Measurements from ENCODE around the gene CCDC174. TPM values are rescaled to one million over a fixed set of nuclear protein-coding genes. Genes with fewer than 3 reads are reported as not detected.

The CCDC174 gene
- total and polyA plus RNA-seq, 3 donors from 2014 or later: 19.1 to 38.0 (median 25.3) TPM

DNA sequence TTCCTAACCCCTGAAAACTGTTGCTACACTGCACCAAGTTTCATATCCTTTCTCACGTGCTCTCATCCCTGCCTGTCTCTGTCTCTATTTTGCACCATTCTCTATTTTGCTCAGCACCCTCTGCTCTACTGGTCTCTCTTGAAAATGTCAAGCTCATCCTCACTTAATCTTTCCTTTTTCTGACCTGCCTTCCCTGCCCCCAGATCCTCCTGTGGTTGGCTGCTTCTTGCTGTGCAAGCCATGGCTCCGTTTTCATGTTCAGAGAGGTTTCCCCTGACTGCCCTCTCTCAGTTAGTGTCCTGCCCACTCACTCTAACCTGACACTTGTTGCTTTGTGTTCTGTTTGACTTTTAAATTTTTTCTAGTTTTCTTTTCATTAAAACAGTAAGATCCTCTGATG lies 6.0 kb downstream of the CCDC174 start:
- Histone ChIP-seq H3K27ac (no peak overlapping the region), H3K4me3 (no peak overlapping the region), H3K4me1 (peaks cover 15% of the 10 kb centered on the region), H3K36me3 (ENCODE audit: low read depth, missing control alignments) (no peaks in the 10 kb centered on the region), H3K9me3 (no peaks in the 10 kb centered on the region), H3K27me3 (no peaks in the 10 kb centered on the region)
- intact Hi-C loops (cut with DNase I; ENCODE audit: low total_unique reads): no loop called here
- TF ChIP-seq POLR2A (IDR thresholded peaks at IDR 0.05): no peak
- TF ChIP-seq, protein P1, sequence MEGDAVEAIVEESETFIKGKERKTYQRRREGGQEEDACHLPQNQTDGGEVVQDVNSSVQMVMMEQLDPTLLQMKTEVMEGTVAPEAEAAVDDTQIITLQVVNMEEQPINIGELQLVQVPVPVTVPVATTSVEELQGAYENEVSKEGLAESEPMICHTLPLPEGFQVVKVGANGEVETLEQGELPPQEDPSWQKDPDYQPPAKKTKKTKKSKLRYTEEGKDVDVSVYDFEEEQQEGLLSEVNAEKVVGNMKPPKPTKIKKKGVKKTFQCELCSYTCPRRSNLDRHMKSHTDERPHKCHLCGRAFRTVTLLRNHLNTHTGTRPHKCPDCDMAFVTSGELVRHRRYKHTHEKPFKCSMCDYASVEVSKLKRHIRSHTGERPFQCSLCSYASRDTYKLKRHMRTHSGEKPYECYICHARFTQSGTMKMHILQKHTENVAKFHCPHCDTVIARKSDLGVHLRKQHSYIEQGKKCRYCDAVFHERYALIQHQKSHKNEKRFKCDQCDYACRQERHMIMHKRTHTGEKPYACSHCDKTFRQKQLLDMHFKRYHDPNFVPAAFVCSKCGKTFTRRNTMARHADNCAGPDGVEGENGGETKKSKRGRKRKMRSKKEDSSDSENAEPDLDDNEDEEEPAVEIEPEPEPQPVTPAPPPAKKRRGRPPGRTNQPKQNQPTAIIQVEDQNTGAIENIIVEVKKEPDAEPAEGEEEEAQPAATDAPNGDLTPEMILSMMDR (IDR thresholded peaks at IDR 0.05): no peak
- WGBS, 2 donors: 64 to 82% methylated on average over 2 of the region's 2 CpGs
- DNase-seq: no peak

DNA sequence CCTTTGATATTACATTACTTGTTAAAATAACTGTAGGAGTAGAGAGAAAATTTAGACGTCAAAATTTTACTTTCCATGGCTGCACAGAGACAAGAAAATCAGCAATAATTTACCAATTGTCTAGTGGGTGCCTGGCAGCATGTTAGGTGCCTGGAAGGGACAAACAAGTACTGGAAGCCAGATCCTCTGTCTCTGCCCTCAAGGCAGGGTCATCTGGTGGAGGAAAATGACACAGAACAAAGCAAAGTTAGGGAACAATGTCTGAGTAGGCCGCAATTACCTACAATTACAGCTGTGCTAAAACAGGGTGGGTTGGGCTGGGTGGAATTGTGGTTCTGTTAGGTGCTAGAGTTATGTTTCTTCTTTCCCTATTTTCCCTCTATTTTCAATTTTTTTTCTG lies 7.4 kb downstream of the CCDC174 start:
- H3K36me3 ChIP-seq (ENCODE audit: low read depth, missing control alignments): no peaks in the 10 kb centered on the region
- DNase-seq: no peak
- no peak overlapping the region for H3K27ac ChIP-seq
- 94 to 100% methylated on average over 2 of the region's 2 CpGs for WGBS, 2 donors
- H3K27me3 ChIP-seq: no peaks in the 10 kb centered on the region
- TF ChIP-seq POLR2A (IDR thresholded peaks at IDR 0.05): no peak
- TF ChIP-seq, protein P1 (IDR thresholded peaks at IDR 0.05): no peak
- intact Hi-C loops (cut with DNase I; ENCODE audit: low total_unique reads): no loop called here
- peaks cover 2% of the 10 kb centered on the region for H3K4me1 ChIP-seq
- no peak overlapping the region for H3K4me3 ChIP-seq
- no peaks in the 10 kb centered on the region for H3K9me3 ChIP-seq

DNA sequence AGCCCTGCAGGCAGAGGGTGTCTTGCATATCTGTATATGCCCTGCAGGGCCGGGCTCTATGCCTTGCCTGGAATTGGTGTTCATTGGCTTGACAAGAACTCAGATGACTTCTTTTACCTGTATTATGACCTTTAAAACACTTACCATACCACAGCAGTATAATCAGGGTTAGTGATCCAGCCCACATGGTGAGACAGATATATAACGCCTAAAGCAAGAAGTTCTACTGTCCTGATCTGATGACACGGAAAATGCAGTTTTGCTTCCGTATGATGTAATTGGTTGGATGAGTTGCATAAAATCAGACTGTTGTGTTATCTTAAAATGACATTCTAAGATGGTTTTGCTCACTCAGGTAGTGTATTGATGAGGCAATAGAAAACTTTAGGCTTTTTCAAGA lies 9.4 kb downstream of the CCDC174 start:
- TF ChIP-seq POLR2A (IDR thresholded peaks at IDR 0.05): no peak
- TF ChIP-seq, protein P1 (IDR thresholded peaks at IDR 0.05): no peak
- H3K27me3 ChIP-seq: no peaks in the 10 kb centered on the region
- no peaks in the 10 kb centered on the region for H3K4me1 ChIP-seq
- H3K9me3 ChIP-seq: no peaks in the 10 kb centered on the region
- no peak for DNase-seq
- intact Hi-C loops (cut with DNase I; ENCODE audit: low total_unique reads): no loop called here
- 81 to 94% methylated on average over 4 of the region's 4 CpGs for WGBS, 2 donors
- no peak overlapping the region for H3K27ac ChIP-seq
- no peak overlapping the region for H3K4me3 ChIP-seq
- no peaks in the 10 kb centered on the region for H3K36me3 ChIP-seq (ENCODE audit: low read depth, missing control alignments)

DNA sequence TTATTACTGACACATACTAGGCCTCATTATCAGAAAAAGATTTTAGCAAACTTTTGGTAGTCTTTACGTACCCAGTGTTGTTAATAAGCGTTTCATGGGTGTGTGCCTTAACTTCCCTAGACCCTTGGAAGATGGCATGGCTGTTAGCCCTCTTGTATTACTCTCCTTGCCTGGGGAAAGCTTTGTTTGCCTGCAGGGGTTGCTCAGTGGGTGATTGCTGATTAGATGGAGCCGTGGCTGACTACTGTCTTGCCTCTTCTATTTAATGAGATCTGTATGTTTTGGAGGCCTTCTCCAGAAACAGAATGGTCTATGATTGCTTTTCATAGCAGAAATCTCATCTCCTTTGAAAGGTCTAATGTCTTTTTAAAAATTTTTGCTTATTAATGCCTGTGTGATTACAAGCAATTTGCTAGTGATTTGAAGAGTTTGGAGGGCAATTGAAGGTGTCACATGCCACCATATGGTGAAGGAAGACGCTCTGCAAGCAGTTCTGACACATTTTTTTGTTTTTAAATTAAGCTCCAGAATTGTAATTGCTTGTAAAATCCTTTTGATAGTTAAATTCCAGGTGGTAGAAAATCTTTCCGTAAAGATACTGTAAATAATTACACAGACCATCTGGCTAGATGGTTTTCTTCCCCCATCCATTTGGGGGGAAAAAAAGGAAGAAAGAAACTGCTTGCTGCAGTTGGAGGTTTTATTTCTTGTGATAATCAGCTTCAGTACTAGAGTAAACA lies 12.0 kb downstream of the CCDC174 start:
- H3K9me3 ChIP-seq: no peaks in the 10 kb centered on the region
- H3K36me3 ChIP-seq (ENCODE audit: low read depth, missing control alignments): no peaks in the 10 kb centered on the region
- TF ChIP-seq, protein P1 (IDR thresholded peaks at IDR 0.05): no peak
- no peak overlapping the region for H3K27ac ChIP-seq
- intact Hi-C loops (cut with DNase I; ENCODE audit: low total_unique reads): no loop called here
- no peak overlapping the region for H3K4me3 ChIP-seq
- 87% methylated on average over 5 of the region's 5 CpGs for WGBS, 2 donors
- H3K27me3 ChIP-seq: no peaks in the 10 kb centered on the region
- no peaks in the 10 kb centered on the region for H3K4me1 ChIP-seq
- DNase-seq: no peak

DNA sequence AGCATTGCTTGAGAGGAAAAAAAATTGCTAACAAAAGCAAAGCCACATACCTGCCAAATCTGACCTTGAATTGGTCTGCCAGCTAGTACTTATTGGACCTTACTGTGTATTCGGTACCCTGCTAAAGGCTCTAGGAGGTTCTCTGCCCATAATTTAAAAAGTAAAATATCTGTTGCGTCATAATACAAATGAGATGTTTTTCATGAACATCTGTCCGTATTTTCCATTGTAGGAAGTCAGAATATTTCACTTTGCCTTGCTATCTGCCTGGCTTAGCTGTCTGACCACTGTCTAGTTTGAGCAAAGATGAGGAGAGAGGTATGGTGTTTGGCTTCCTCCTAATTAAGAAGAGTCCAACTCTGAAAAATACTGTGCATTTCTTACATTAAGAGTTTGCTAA lies 12.6 kb downstream of the CCDC174 start:
- no peak for DNase-seq
- H3K4me3 ChIP-seq: no peak overlapping the region
- intact Hi-C loops (cut with DNase I; ENCODE audit: low total_unique reads): no loop called here
- H3K27me3 ChIP-seq: no peaks in the 10 kb centered on the region
- H3K27ac ChIP-seq: no peak overlapping the region
- H3K9me3 ChIP-seq: no peaks in the 10 kb centered on the region
- H3K4me1 ChIP-seq: no peaks in the 10 kb centered on the region
- no peaks in the 10 kb centered on the region for H3K36me3 ChIP-seq (ENCODE audit: low read depth, missing control alignments)
- TF ChIP-seq POLR2A (IDR thresholded peaks at IDR 0.05): no peak
- TF ChIP-seq, protein P1 (IDR thresholded peaks at IDR 0.05): no peak
- 78 to 88% methylated on average over 3 of the region's 3 CpGs for whole genome bisulfite sequencing, 2 donors

Data from testis (tissue), 3 donors.